ENCODE data around the gene TVP23C. TPM values are rescaled to one million over a fixed set of nuclear protein-coding genes. Genes with fewer than 3 reads are reported as not detected.
"Not testable (repeated sequence)": the region's sequence is repeated elsewhere in the genome, so short reads cannot be mapped to it uniquely, and the experiment has no call there.

Gene TVP23C
- total and polyA plus RNA-seq, 12 donors, result 4.0 to 51.8 (median 17.5) TPM

DNA sequence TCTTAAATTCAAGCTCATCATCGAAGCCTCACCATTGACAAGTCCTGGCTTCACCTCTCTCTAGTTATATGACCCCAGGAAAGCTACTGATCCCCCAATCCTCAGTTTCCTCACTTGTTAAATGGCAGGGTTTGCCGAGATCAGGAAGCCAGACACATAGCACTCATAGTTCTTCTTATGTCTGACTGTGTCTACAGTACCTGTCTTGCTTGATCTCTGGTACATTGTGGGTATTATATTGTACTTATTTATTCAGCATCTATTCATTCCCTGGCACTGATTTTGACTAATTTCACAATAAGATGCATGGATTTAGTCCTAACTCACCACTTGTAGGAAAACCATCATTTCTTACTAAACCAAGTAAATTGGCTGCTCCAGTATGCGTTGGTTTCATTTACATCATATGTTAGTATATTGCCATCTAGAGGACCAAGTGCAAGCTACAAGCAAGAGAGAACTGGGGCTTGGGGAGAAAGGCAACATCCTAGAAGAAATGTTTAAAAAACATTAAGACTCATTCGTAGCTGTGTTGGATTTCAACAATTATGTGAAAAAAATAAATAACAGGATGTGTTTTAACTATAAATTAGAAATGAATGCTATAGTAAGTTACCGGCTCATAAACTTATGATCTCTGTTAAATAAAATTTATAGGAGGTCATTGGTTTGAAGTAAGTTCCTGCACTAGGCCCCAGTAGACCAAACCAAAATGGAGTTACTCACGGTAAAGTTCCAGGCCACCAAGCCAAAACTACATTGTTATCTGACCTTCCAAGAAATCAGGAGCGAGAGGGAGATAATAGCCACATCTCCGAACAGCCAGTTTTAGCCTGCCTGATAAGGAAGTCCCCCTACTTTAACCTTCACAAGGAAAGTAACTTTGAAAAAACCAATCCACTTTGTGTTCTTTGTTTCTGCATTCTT, 36.7 kb downstream of the TVP23C start:
- DNase-seq, result peak in 5 of 7 donors; percentile 35 to 47 (median 39)
- H3K4me1 ChIP-seq (replicated peaks in 1 of 2); H3K4me3 ChIP-seq; H3K9me3 ChIP-seq (replicated peaks in 1 of 3); H3K27me3 ChIP-seq; intact Hi-C loops (cut with DNase I); H3K36me3 ChIP-seq (replicated peaks in 1 of 2): not testable (repeated sequence)
- 27 to 45% (median 39%) methylated on average over 7 to 8 of the region's 8 CpGs for WGBS, 4 donors
- TF ChIP-seq, protein P1, sequence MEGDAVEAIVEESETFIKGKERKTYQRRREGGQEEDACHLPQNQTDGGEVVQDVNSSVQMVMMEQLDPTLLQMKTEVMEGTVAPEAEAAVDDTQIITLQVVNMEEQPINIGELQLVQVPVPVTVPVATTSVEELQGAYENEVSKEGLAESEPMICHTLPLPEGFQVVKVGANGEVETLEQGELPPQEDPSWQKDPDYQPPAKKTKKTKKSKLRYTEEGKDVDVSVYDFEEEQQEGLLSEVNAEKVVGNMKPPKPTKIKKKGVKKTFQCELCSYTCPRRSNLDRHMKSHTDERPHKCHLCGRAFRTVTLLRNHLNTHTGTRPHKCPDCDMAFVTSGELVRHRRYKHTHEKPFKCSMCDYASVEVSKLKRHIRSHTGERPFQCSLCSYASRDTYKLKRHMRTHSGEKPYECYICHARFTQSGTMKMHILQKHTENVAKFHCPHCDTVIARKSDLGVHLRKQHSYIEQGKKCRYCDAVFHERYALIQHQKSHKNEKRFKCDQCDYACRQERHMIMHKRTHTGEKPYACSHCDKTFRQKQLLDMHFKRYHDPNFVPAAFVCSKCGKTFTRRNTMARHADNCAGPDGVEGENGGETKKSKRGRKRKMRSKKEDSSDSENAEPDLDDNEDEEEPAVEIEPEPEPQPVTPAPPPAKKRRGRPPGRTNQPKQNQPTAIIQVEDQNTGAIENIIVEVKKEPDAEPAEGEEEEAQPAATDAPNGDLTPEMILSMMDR (IDR thresholded peaks at IDR 0.05), result peak; percentile 43 to 68 (median 54)
- peak overlapping the region in 1 of 5 donors; percentile 41 for H3K27ac ChIP-seq

DNA sequence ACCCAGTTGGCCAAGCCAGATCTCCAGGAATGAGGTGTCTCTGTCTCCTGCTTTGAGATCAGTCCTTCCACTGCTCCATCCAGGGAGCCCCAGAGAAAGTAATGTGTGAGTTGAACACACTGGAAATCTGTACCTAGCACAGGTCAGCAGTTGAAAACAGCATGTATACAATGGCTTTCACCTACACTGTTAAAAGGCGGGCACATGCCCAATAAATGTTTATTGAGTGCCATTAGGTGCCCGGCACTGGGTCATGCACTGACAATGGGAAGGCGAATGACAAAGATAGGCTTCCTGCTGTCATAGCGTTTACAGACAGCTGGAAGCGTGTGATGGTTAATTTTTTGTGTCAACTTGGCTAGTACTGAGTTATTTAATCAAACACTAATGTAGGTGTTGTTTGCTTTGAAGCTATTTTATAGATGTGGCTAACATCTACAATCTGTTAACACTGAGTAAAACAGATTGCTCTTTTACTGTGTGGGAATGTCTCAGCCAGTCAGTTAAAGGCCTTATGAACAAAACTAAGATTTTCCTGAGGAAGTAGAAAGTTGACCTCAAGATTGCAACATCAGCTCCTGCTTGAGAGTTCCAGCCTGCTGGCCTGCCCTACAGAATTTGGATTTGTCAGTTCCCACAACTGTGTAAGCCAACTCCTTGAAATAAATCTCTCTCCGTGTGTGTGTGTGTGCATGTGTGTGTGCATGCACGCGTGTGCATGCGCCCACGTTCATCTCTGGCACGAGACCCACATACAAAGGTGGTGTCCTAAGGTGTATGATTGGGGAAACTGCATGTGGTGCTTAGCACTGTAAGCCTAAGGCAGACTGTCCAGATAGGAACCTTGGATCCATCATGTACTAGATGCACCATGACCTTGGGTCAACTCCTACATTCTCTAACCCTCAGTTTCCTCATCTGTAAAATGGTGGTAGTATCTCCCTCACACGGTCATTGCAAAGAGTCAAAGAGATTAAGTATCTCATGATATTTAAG, 38.0 kb downstream of the TVP23C start:
- H3K4me1 ChIP-seq (replicated peaks in 1 of 2); H3K27me3 ChIP-seq; H3K9me3 ChIP-seq (replicated peaks in 1 of 3); intact Hi-C loops (cut with DNase I); H3K36me3 ChIP-seq (replicated peaks in 1 of 2); H3K4me3 ChIP-seq: not testable (repeated sequence)
- DNase-seq, result peak in 4 of 7 donors; percentile 35 to 65 (median 39)
- H3K27ac ChIP-seq, result peak overlapping the region in 1 of 5 donors; percentile 7
- 53 to 74% (median 65%) methylated on average over 9 to 10 of the region's 12 CpGs for WGBS, 4 donors

DNA sequence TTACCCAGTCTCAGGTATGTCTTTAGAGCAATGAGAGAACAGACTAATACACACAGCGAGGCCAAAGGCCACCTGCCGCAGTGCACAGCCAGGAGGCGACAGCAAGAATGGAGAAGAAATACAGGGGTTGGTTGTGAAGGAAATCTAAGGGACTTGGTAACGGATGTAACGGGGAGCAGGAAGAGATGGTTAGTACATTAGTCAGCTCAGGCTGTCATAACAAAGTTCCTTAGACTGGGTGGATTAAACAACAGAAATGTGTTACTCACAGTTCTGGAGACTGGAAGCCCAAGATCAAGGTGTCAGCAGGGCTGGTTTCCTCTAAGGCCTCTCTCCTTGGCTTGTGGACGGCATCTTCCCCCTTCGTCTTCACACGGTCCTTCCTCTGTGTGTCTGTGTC, 47.1 kb downstream of the TVP23C start:
- no peak overlapping the region for H3K27ac ChIP-seq
- H3K4me3 ChIP-seq, result no peak overlapping the region
- no peak for DNase-seq
- no peak for TF ChIP-seq POLR2A (IDR thresholded peaks at IDR 0.05)
- TF ChIP-seq, protein P1 (IDR thresholded peaks at IDR 0.05), result no peak
- 96 to 98% (median 97%) methylated on average over 8 of the region's 8 CpGs for WGBS, 4 donors
- H3K9me3 ChIP-seq (replicated peaks in 1 of 3), result no peaks in the 10 kb centered on the region
- intact Hi-C loops (cut with DNase I), result no loop called here
- H3K4me1 ChIP-seq (replicated peaks in 1 of 2), result peaks cover 0 to 14% of the 10 kb centered on the region in 2 donors
- no peaks in the 10 kb centered on the region for H3K27me3 ChIP-seq
- H3K36me3 ChIP-seq (replicated peaks in 1 of 2), result peaks cover 0 to 7% of the 10 kb centered on the region in 2 donors

DNA sequence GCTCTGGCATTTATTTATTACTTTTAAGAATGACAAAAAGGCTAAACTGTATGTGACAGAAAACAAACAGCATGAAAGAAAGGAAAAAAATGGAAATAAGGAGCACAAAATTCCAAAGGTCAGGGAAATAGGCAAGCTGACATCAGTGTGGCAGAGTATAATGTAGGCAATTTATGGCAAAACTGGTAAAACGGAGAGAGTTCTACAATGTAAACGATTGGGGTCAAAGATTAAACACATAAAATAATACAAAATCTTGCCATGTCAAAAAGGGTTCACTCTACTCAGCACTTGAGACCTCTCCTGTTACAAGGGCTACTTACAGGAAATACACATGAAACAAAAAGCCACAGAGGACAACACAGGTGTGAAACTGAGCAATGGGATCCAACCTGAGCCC, 48.8 kb downstream of the TVP23C start:
- no peaks in the 10 kb centered on the region for H3K27me3 ChIP-seq
- intact Hi-C loops (cut with DNase I), result no loop called here
- no peak overlapping the region for H3K4me3 ChIP-seq
- peaks cover 0 to 7% of the 10 kb centered on the region in 2 donors for H3K36me3 ChIP-seq (replicated peaks in 1 of 2)
- no peak overlapping the region for H3K27ac ChIP-seq
- WGBS, 4 donors, result 61 to 72% (median 65%) methylated on average over 2 of the region's 2 CpGs
- DNase-seq, result no peak
- no peak for TF ChIP-seq POLR2A (IDR thresholded peaks at IDR 0.05)
- TF ChIP-seq, protein P1 (IDR thresholded peaks at IDR 0.05), result no peak
- H3K4me1 ChIP-seq (replicated peaks in 1 of 2), result peaks cover 0 to 25% of the 10 kb centered on the region in 2 donors
- H3K9me3 ChIP-seq (replicated peaks in 1 of 3), result no peaks in the 10 kb centered on the region

Data from adrenal gland (tissue), 12 donors.